Mesendoderm (in vitro differentiated cells): ENCODE results near the gene FOXP1.

ENCODE experiments used
- DNase-seq: peaks from one replicate; pipeline ENCODE4 v3.0.0; 2013
- H2AK5ac ChIP-seq: 2 replicates; pipeline ENCODE4 v1.6.1; 2013; ENCODE audit warnings: low read length, inconsistent platforms
- H2BK120ac ChIP-seq: 2 replicates; pipeline ENCODE4 v1.6.1; 2013; ENCODE audit warnings: low read depth, mild to moderate bottlenecking, low read length, moderate library complexity, mixed read lengths
- H2BK15ac ChIP-seq: replicated peaks from 2 replicates; pipeline ENCODE4 v1.6.1; 2013; ENCODE audit warnings: low read depth, mild to moderate bottlenecking, moderate library complexity
- H2BK5ac ChIP-seq: 2 replicates; pipeline ENCODE4 v1.6.1; 2013; ENCODE audit warnings: low read length, inconsistent platforms
- H3K18ac ChIP-seq: 2 replicates; pipeline ENCODE4 v1.6.1; 2013; ENCODE audit warnings: mild to moderate bottlenecking, low read length, mixed read lengths
- H3K23ac ChIP-seq: one replicate; pipeline ENCODE4 v1.6.1; 2013; ENCODE audit warnings: low read length
- H3K27ac ChIP-seq: 2 replicates; pipeline ENCODE4 v1.5.1; 2013; ENCODE audit warnings: low read depth, mild to moderate bottlenecking, inconsistent platforms, low read length, moderate library complexity
- H3K27me3 ChIP-seq: 2 replicates; pipeline ENCODE4 v1.6.1; 2013; ENCODE audit warnings: low read length, control low read depth, mild to moderate bottlenecking, inconsistent platforms; ENCODE audit not compliant: insufficient read depth, poor library complexity
- H3K36me3 ChIP-seq: 2 replicates; pipeline ENCODE4 v1.6.1; 2013; ENCODE audit warnings: low read length, inconsistent platforms; ENCODE audit not compliant: control insufficient read depth, insufficient read depth
- H3K4ac ChIP-seq: one replicate; pipeline ENCODE4 v1.6.1; 2013; ENCODE audit warnings: low read depth, mild to moderate bottlenecking, low read length, moderate library complexity
- H3K4me1 ChIP-seq: 2 replicates; pipeline ENCODE4 v1.6.1; 2013; ENCODE audit warnings: low read depth, low read length, inconsistent platforms; ENCODE audit not compliant: control insufficient read depth
- H3K4me2 ChIP-seq: 2 replicates; pipeline ENCODE4 v1.6.1; 2013; ENCODE audit warnings: low read length
- H3K4me3 ChIP-seq: 2 replicates; pipeline ENCODE4 v1.5.1; 2013; ENCODE audit warnings: mild to moderate bottlenecking, low read length
- H3K56ac ChIP-seq: one replicate; pipeline ENCODE4 v1.6.1; 2013; ENCODE audit warnings: low read length
- H3K79me1 ChIP-seq: 2 replicates; pipeline ENCODE4 v1.6.1; 2013; ENCODE audit warnings: low read length, inconsistent platforms
- H3K79me2 ChIP-seq: 2 replicates; pipeline ENCODE4 v1.6.1; 2013; ENCODE audit warnings: mild to moderate bottlenecking, low read length; ENCODE audit not compliant: control insufficient read depth, insufficient read depth
- H3K9ac ChIP-seq: 2 replicates; pipeline ENCODE4 v1.6.1; 2013; ENCODE audit warnings: low read length, inconsistent platforms
- H4K5ac ChIP-seq: one replicate; pipeline ENCODE4 v1.6.1; 2013; ENCODE audit warnings: low read length
- H4K8ac ChIP-seq: one replicate; pipeline ENCODE4 v1.6.1; 2013; ENCODE audit warnings: low read depth, mild to moderate bottlenecking, control low read depth, low read length, moderate library complexity
- WGBS: extraction: QIAGEN DNeasy Blood & Tissue Kit; methylation state at CpG from one replicate; pipeline ENCODE4 v1.1.7; 2013; ENCODE audit warnings: low lambda C conversion rate, missing lambda C conversion rate; ENCODE audit not compliant: insufficient coverage; ENCODE audit errors: extremely low coverage; 5-methylcytosine and 5-hydroxymethylcytosine counted together

The FOXP1 gene

GRCh38 chr3:71055257-71056001 lies 528.1 kb downstream of the FOXP1 start:
- Histone ChIP-seq H2BK120ac (no peak overlapping the region), H4K5ac (no peak overlapping the region), H3K4me3 (no peak overlapping the region), H3K4me1 (peaks cover 6% of the 10 kb centered on the region), H3K27me3 (no peaks in the 10 kb centered on the region), H2BK15ac (no peak overlapping the region), H3K56ac (no peak overlapping the region), H2BK5ac (no peak overlapping the region), H3K4me2 (no peak overlapping the region), H2AK5ac (no peak overlapping the region), H3K23ac (no peak overlapping the region), H4K8ac (no peak overlapping the region), H3K79me2 (no peaks in the 10 kb centered on the region), H3K4ac (no peak overlapping the region), H3K79me1 (no peaks in the 10 kb centered on the region), H3K27ac (no peak overlapping the region), H3K18ac (no peak overlapping the region), H3K36me3 (no peaks in the 10 kb centered on the region), H3K9ac (no peak overlapping the region)
- no peak for DNase-seq
- no CpG with 5 or more reads among the region's 11 CpGs for WGBS

GRCh38 chr3:71054312-71054711 lies 529.2 kb downstream of the FOXP1 start:
- no peak overlapping the region for H3K56ac ChIP-seq
- no peaks in the 10 kb centered on the region for H3K79me1 ChIP-seq
- H3K36me3 ChIP-seq, result no peaks in the 10 kb centered on the region
- no CpG with 5 or more reads among the region's 5 CpGs for WGBS
- H3K23ac ChIP-seq, result no peak overlapping the region
- H3K27me3 ChIP-seq, result no peaks in the 10 kb centered on the region
- no peaks in the 10 kb centered on the region for H3K79me2 ChIP-seq
- no peak overlapping the region for H4K8ac ChIP-seq
- H3K4me2 ChIP-seq, result no peak overlapping the region
- H3K4me3 ChIP-seq, result no peak overlapping the region
- no peak overlapping the region for H2BK15ac ChIP-seq
- no peak overlapping the region for H2BK120ac ChIP-seq
- no peak for DNase-seq
- no peak overlapping the region for H3K18ac ChIP-seq
- H3K27ac ChIP-seq, result no peak overlapping the region
- H3K4me1 ChIP-seq, result peaks cover 15% of the 10 kb centered on the region
- H3K9ac ChIP-seq, result no peak overlapping the region
- no peak overlapping the region for H2BK5ac ChIP-seq
- H4K5ac ChIP-seq, result no peak overlapping the region
- no peak overlapping the region for H3K4ac ChIP-seq
- H2AK5ac ChIP-seq, result no peak overlapping the region

GRCh38 chr3:71053495-71053894 lies 530.0 kb downstream of the FOXP1 start:
- no peaks in the 10 kb centered on the region for H3K79me1 ChIP-seq
- H3K4me3 ChIP-seq, result no peak overlapping the region
- H3K4me1 ChIP-seq, result peaks cover 16% of the 10 kb centered on the region
- H3K9ac ChIP-seq, result no peak overlapping the region
- WGBS, result no CpG with 5 or more reads among the region's 4 CpGs
- no peak overlapping the region for H3K4ac ChIP-seq
- H2AK5ac ChIP-seq, result no peak overlapping the region
- H4K8ac ChIP-seq, result no peak overlapping the region
- no peaks in the 10 kb centered on the region for H3K36me3 ChIP-seq
- no peak overlapping the region for H2BK120ac ChIP-seq
- no peak overlapping the region for H3K23ac ChIP-seq
- no peak overlapping the region for H3K27ac ChIP-seq
- H3K27me3 ChIP-seq, result no peaks in the 10 kb centered on the region
- no peak overlapping the region for H2BK15ac ChIP-seq
- no peak overlapping the region for H3K18ac ChIP-seq
- H2BK5ac ChIP-seq, result no peak overlapping the region
- no peak overlapping the region for H3K4me2 ChIP-seq
- DNase-seq, result no peak
- H3K56ac ChIP-seq, result no peak overlapping the region
- no peak overlapping the region for H4K5ac ChIP-seq
- H3K79me2 ChIP-seq, result no peaks in the 10 kb centered on the region

- Histone ChIP-seq H3K79me2 (no peaks in the 10 kb centered on the region), H3K9ac (no peak overlapping the region), H2BK5ac (no peak overlapping the region), H2AK5ac (no peak overlapping the region), H3K23ac (no peak overlapping the region), H3K56ac (no peak overlapping the region), H2BK120ac (no peak overlapping the region), H3K27ac (no peak overlapping the region), H2BK15ac (no peak overlapping the region), H3K4me1 (peaks cover 16% of the 10 kb centered on the region), H3K4me2 (no peak overlapping the region), H3K79me1 (no peaks in the 10 kb centered on the region), H3K4ac (no peak overlapping the region), H3K27me3 (no peaks in the 10 kb centered on the region), H3K4me3 (no peak overlapping the region), H4K5ac (no peak overlapping the region), H3K36me3 (no peaks in the 10 kb centered on the region), H4K8ac (no peak overlapping the region), H3K18ac (no peak overlapping the region)
- no peak for DNase-seq
- no CpG with 5 or more reads among the region's 5 CpGs for WGBS
These were observed 530.8 kb downstream of the FOXP1 start for GRCh38 chr3:71052716-71053115.

GRCh38 chr3:71051893-71052687 lies 531.4 kb downstream of the FOXP1 start:
- H3K18ac ChIP-seq, result no peak overlapping the region
- H3K27ac ChIP-seq, result no peak overlapping the region
- no CpG with 5 or more reads among the region's 7 CpGs for WGBS
- no peak overlapping the region for H4K8ac ChIP-seq
- no peak for DNase-seq
- no peaks in the 10 kb centered on the region for H3K36me3 ChIP-seq
- H3K23ac ChIP-seq, result no peak overlapping the region
- no peak overlapping the region for H2AK5ac ChIP-seq
- H2BK120ac ChIP-seq, result no peak overlapping the region
- H3K56ac ChIP-seq, result no peak overlapping the region
- H3K4me1 ChIP-seq, result peaks cover 16% of the 10 kb centered on the region
- H3K4ac ChIP-seq, result no peak overlapping the region
- no peaks in the 10 kb centered on the region for H3K27me3 ChIP-seq
- no peak overlapping the region for H2BK5ac ChIP-seq
- no peak overlapping the region for H3K4me3 ChIP-seq
- no peaks in the 10 kb centered on the region for H3K79me1 ChIP-seq
- H2BK15ac ChIP-seq, result no peak overlapping the region
- no peak overlapping the region for H3K4me2 ChIP-seq
- no peak overlapping the region for H4K5ac ChIP-seq
- H3K79me2 ChIP-seq, result no peaks in the 10 kb centered on the region
- H3K9ac ChIP-seq, result no peak overlapping the region
